HEK293 (cell line): ENCODE results near the gene IGFBP7.

Source experiments
- CTCF ChIA-PET: fragments of 350-600 bp; formaldehyde crosslinking; extraction: SDS; loops from one replicate; lab custom pipeline; 2021; ENCODE audit warnings: antibody characterized with exemption; lab: Yijun Ruan, JAX
- POLR2A ChIA-PET: fragments of 300-600 bp; formaldehyde crosslinking; extraction: SDS; loops from one replicate; lab custom pipeline; 2020; ENCODE audit warnings: antibody characterized with exemption, inconsistent platforms; lab: Yijun Ruan, JAX
- H3K27ac ChIP-seq: fragments of 200-500 bp; sonication (Bioruptor generic); 2 replicates; pipeline ENCODE4 v1.5.1; 2014; ENCODE audit warnings: low read depth, low read length, control low read depth, inconsistent platforms; ENCODE audit errors: extremely low read depth
- H3K36me3 ChIP-seq, 2 experiments: fragments of 200-500 bp in 1 of 2; sonication (Bioruptor generic) in 1 of 2; 1 replicate in 1 of 2; 2 replicates in 1 of 2; pipeline ENCODE4 v1.5.1; 2014 to 2017; ENCODE audit warnings: inconsistent platforms in 2 of 2, low read length in 2 of 2; ENCODE audit not compliant: control insufficient read depth in 2 of 2, insufficient read depth in 1 of 2
- H3K4me1 ChIP-seq: fragments of 200-500 bp; sonication (Bioruptor generic); 2 replicates; pipeline ENCODE4 v1.5.1; 2014; ENCODE audit warnings: mild to moderate bottlenecking, low read length, inconsistent platforms; ENCODE audit not compliant: control insufficient read depth, insufficient read depth
- H3K4me3 ChIP-seq: 2 replicates; pipeline ENCODE4 v1.5.1; 2011; ENCODE audit warnings: low read depth, mild to moderate bottlenecking, control low read depth, low read length, moderate library complexity
- H3K9me3 ChIP-seq: fragments of 200-500 bp; sonication (Bioruptor generic); 2 replicates; pipeline ENCODE4 v1.5.1; 2014; ENCODE audit warnings: low read depth, low read length, inconsistent platforms; ENCODE audit not compliant: control insufficient read depth, insufficient read depth
- INSM2 ChIP-seq: fragments of 450-650 bp; formaldehyde crosslinking; IDR thresholded peaks from 2 replicates; pipeline ENCODE4 v1.5.1; 2016; ENCODE audit warnings: missing biosample characterization, missing genetic modification characterization
- MYNN ChIP-seq: fragments of 450-650 bp; formaldehyde crosslinking; IDR thresholded peaks from 2 replicates; pipeline ENCODE4 v1.5.1; 2016; ENCODE audit warnings: missing biosample characterization, missing genetic modification characterization, borderline replicate concordance
- PRDM10 ChIP-seq: fragments of 450-650 bp; formaldehyde crosslinking; IDR thresholded peaks from 2 replicates; pipeline ENCODE4 v1.5.1; 2016; ENCODE audit warnings: missing biosample characterization, missing genetic modification characterization
- ZNF121 ChIP-seq: fragments of 450-650 bp; formaldehyde crosslinking; IDR thresholded peaks from 2 replicates; pipeline ENCODE4 v1.5.1; 2016; ENCODE audit warnings: missing biosample characterization, missing genetic modification characterization
- ZNF175 ChIP-seq: fragments of 450-650 bp; formaldehyde crosslinking; IDR thresholded peaks from 2 replicates; pipeline ENCODE4 v1.5.1; 2016; ENCODE audit warnings: missing biosample characterization, missing genetic modification characterization
- ZNF19 ChIP-seq: fragments of 450-650 bp; formaldehyde crosslinking; IDR thresholded peaks from 2 replicates; pipeline ENCODE4; 2016; ENCODE audit warnings: missing biosample characterization, missing genetic modification characterization, low read depth
- ZNF292 ChIP-seq: fragments of 450-650 bp; formaldehyde crosslinking; IDR thresholded peaks from 2 replicates; pipeline ENCODE4 v1.5.1; 2016; ENCODE audit warnings: low read depth, missing biosample characterization, missing genetic modification characterization, borderline replicate concordance
- ZNF394 ChIP-seq: fragments of 450-650 bp; formaldehyde crosslinking; IDR thresholded peaks from 2 replicates; pipeline ENCODE4 v1.5.1; 2016; ENCODE audit warnings: missing biosample characterization, missing genetic modification characterization, mild to moderate bottlenecking, moderate library complexity, borderline replicate concordance
- ZNF398 ChIP-seq: fragments of 450-650 bp; formaldehyde crosslinking; IDR thresholded peaks from 2 replicates; pipeline ENCODE4 v1.5.1; 2017; ENCODE audit warnings: missing biosample characterization, missing genetic modification characterization
- ZNF416 ChIP-seq: fragments of 450-650 bp; formaldehyde crosslinking; IDR thresholded peaks from 2 replicates; pipeline ENCODE4 v1.5.1; 2016; ENCODE audit warnings: missing biosample characterization, missing genetic modification characterization
- ZNF433 ChIP-seq: fragments of 450-650 bp; formaldehyde crosslinking; IDR thresholded peaks from 2 replicates; pipeline ENCODE4 v1.5.1; 2016; ENCODE audit warnings: missing biosample characterization, missing genetic modification characterization, low read depth
- ZNF600 ChIP-seq: fragments of 450-650 bp; formaldehyde crosslinking; IDR thresholded peaks from 2 replicates; pipeline ENCODE4 v1.5.1; 2016; ENCODE audit warnings: missing biosample characterization, missing genetic modification characterization
- ZNF626 ChIP-seq: fragments of 450-650 bp; sonication (Bioruptor Pico); formaldehyde crosslinking; IDR thresholded peaks from 2 replicates; pipeline ENCODE4 v1.5.1; 2018; ENCODE audit warnings: missing biosample characterization, missing genetic modification characterization, inconsistent platforms
- ZNF692 ChIP-seq: fragments of 450-650 bp; formaldehyde crosslinking; IDR thresholded peaks from 2 replicates; pipeline ENCODE4 v1.5.1; 2016; ENCODE audit warnings: missing biosample characterization, missing genetic modification characterization
- ZNF776 ChIP-seq: fragments of 450-650 bp; formaldehyde crosslinking; IDR thresholded peaks from 2 replicates; pipeline ENCODE4 v1.5.0; 2017; ENCODE audit warnings: missing biosample characterization, missing genetic modification characterization, borderline replicate concordance
- ZNF837 ChIP-seq: fragments of 450-650 bp; formaldehyde crosslinking; IDR thresholded peaks from 2 replicates; pipeline ENCODE4 v1.5.1; 2016; ENCODE audit warnings: missing biosample characterization, missing genetic modification characterization
- ZSCAN16 ChIP-seq: fragments of 450-650 bp; formaldehyde crosslinking; IDR thresholded peaks from 2 replicates; pipeline ENCODE4 v1.5.1; 2016; ENCODE audit warnings: missing biosample characterization, missing genetic modification characterization

Gene IGFBP7

GRCh38 chr4:57044996-57045395 is 65.2 kb downstream of the IGFBP7 start:
- Histone ChIP-seq H3K4me3 (no peak overlapping the region), H3K4me1 (no peaks in the 10 kb centered on the region), H3K9me3 (no peaks in the 10 kb centered on the region), H3K27ac (no peak overlapping the region), H3K36me3 (no peaks in the 10 kb centered on the region)
- CTCF ChIA-PET = no interaction called here
- POLR2A ChIA-PET = no interaction called here
- no peak for TF ChIP-seq ZNF175 (tag by site-specific recombination)
- no peak for TF ChIP-seq ZNF776 (tag by site-specific recombination)
- TF ChIP-seq ZNF433 (tag by site-specific recombination) = no peak
- TF ChIP-seq MYNN = no peak
- no peak for TF ChIP-seq ZNF600 (tag by site-specific recombination)
- TF ChIP-seq ZNF416 (tag by site-specific recombination) = no peak
- TF ChIP-seq ZNF292 (tag by site-specific recombination) = no peak
- no peak for TF ChIP-seq ZNF398 (tag by site-specific recombination)
- no peak for TF ChIP-seq ZNF19
- no peak for TF ChIP-seq ZNF626 (tag by site-specific recombination)
- TF ChIP-seq ZNF692 (tag by site-specific recombination) = no peak
- no peak for TF ChIP-seq ZSCAN16 (tag by site-specific recombination)
- TF ChIP-seq ZNF837 (tag by site-specific recombination) = no peak
- no peak for TF ChIP-seq ZNF121 (tag by site-specific recombination)

- no peaks in the 10 kb centered on the region for H3K9me3 ChIP-seq
- TF ChIP-seq INSM2 (tag by site-specific recombination) (no peak), PRDM10 (tag by site-specific recombination) (0 out of 2 replicates have a peak, but pooled peaks have one; percentile 18), ZNF394 (tag by site-specific recombination) (no peak)
- no peak overlapping the region for H3K27ac ChIP-seq
- CTCF ChIA-PET = interaction anchor here (1.4 to 1.5 kb wide), 2 partner anchors 119 to 147 kb away, joined by 3 read pairs; no protein-coding TSS in a partner anchor
- no peak overlapping the region for H3K4me3 ChIP-seq
- H3K36me3 ChIP-seq = no peaks in the 10 kb centered on the region
- POLR2A ChIA-PET = no interaction called here
- H3K4me1 ChIP-seq = no peaks in the 10 kb centered on the region
Observed at GRCh38 chr4:57044279-57044678, 65.9 kb downstream of the IGFBP7 start.
